Transverse colon (tissue), 4 donors: ENCODE results near the gene ALDH3B2. TPM values are rescaled to one million over a fixed set of nuclear protein-coding genes. Genes with fewer than 3 reads are reported as not detected.

Experiments
- DNase-seq: peaks from one replicate; pipeline ENCODE4 v3.0.0-alpha.2; 2019
- H3K27ac ChIP-seq, 4 donors: fragments of 200-600 bp; sonication (generic); 2 replicates each; pipeline ENCODE4 v1.5.1; 2016 to 2018; ENCODE audit warnings: inconsistent platforms in 4 of 4
- H3K27me3 ChIP-seq: fragments of 200-600 bp; sonication (generic); 2 replicates; pipeline ENCODE4 v1.5.1; 2017; ENCODE audit warnings: inconsistent platforms
- H3K36me3 ChIP-seq, 4 donors: fragments of 200-600 bp; sonication (generic); 2 replicates each; pipeline ENCODE4 v1.5.1; 2017 to 2019; ENCODE audit warnings: inconsistent platforms in 4 of 4
- H3K4me1 ChIP-seq, 4 donors: fragments of 200-600 bp; sonication (generic); 2 replicates each; pipeline ENCODE4 v1.5.1; 2017 to 2020; ENCODE audit warnings: inconsistent platforms in 4 of 4
- H3K4me3 ChIP-seq, 4 donors: fragments of 200-600 bp; sonication (generic); 1 replicate in 1 of 4; 2 replicates in 3 of 4; pipeline versions ENCODE4 v1.5.1 to v1.6.1; 2017 to 2019; ENCODE audit warnings: inconsistent platforms in 4 of 4
- H3K9me3 ChIP-seq, 2 donors: fragments of 200-600 bp; sonication (generic); 2 replicates each; pipeline ENCODE4 v1.5.1; 2017 to 2019; ENCODE audit warnings: inconsistent platforms in 2 of 2
- EP300 ChIP-seq: sonication (generic); formaldehyde crosslinking; IDR thresholded peaks from one replicate; pipeline ENCODE4 v1.6.1; 2017; ENCODE audit warnings: antibody characterized with exemption, low read depth
- POLR2A ChIP-seq: fragments of 450-650 bp; IDR thresholded peaks from one replicate; pipeline ENCODE4 v1.6.1; 2016; ENCODE audit warnings: antibody characterized with exemption, mild to moderate bottlenecking, moderate library complexity
- POLR2AphosphoS5 ChIP-seq, 3 donors: sonication (generic); formaldehyde crosslinking; IDR thresholded peaks; one replicate each; pipeline ENCODE4 v1.6.1; 2016; ENCODE audit warnings: antibody characterized with exemption in 3 of 3
- WGBS, 2 donors: methylation state at CpG; one replicate each; pipeline ENCODE4 v1.1.5; 2018; ENCODE audit warnings: low coverage in 1 of 2; 5-methylcytosine and 5-hydroxymethylcytosine counted together
- in situ Hi-C, 4 donors: fragments of 200-750 bp; cut with MboI; loops; one replicate each; pipeline versions ENCODE4 v1.15.0 to v1.15.1; 2017; ENCODE audit warnings: low sequenced_read_pairs in 3 of 4, low pct_ligation_motif_present in 1 of 4, low pct_unique_long_range_greater_than_20kb in 1 of 4
- intact Hi-C: fragments of 100-400 bp; cut with DNase I; formaldehyde crosslinking; loops from one replicate; pipeline ENCODE4 v1.15.1; 2023; ENCODE audit warnings: low total_unique reads
- total RNA-seq, 4 donors: library from RNA; depleted of rRNA; stranded (reverse); fragments of >200 nt; gene quantifications; one replicate each; pipeline ENCODE4 v1.1.0, GENCODE V29; 2016
- TF ChIP-seq, protein P1 (sequence below), 5 experiments: fragments of 200-600 bp in 3 of 5; fragments of 450-650 bp in 2 of 5; sonication (generic) in 3 of 5; IDR thresholded peaks; 1 replicate in 2 of 5; 2 replicates in 3 of 5; pipeline ENCODE4 v1.5.1; 2016 to 2017; ENCODE audit warnings: antibody characterized with exemption in 5 of 5, inconsistent platforms in 3 of 5, mild to moderate bottlenecking in 2 of 5, moderate library complexity in 1 of 5

ALDH3B2 gene
- total RNA-seq, 4 donors from 2014 or later: 13.8 TPM; not detected in 3

DNA sequence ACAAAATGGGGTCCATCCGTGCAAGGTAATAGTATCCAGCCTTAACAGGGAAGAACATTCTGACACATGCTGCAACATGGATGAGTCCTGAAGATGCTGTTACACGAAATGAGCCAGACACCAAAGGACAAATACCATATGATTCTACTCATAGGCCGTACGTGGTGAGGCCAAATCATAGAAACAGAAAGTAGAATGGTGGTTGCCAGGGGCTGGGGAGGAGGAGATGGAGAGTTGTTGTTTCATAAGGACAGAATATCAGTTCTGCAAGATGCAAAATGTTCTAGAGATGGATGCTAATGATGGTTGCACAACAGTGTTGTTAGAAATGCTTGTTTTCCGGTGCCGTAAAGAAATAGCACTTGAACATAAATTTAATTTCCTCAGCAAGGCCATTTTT, 37.5 kb downstream of the ALDH3B2 start:
- intact Hi-C loops: no loop called here
- Histone ChIP-seq H3K9me3 (no peaks in the 10 kb centered on the region), H3K4me1 (peaks cover 0 to 19% (median 12%) of the 10 kb centered on the region in 4 donors), H3K4me3 (no peak overlapping the region), H3K27ac (peak overlapping the region in 1 of 4 donors; percentile 46), H3K27me3 (peaks cover 5% of the 10 kb centered on the region), H3K36me3 (no peaks in the 10 kb centered on the region)
- in situ Hi-C loops: no loop called here
- DNase-seq: no peak
- TF ChIP-seq POLR2A (no peak), POLR2AphosphoS5 (IDR thresholded peaks at IDR 0.05) (no peak), EP300 (no peak)
- TF ChIP-seq, protein P1, sequence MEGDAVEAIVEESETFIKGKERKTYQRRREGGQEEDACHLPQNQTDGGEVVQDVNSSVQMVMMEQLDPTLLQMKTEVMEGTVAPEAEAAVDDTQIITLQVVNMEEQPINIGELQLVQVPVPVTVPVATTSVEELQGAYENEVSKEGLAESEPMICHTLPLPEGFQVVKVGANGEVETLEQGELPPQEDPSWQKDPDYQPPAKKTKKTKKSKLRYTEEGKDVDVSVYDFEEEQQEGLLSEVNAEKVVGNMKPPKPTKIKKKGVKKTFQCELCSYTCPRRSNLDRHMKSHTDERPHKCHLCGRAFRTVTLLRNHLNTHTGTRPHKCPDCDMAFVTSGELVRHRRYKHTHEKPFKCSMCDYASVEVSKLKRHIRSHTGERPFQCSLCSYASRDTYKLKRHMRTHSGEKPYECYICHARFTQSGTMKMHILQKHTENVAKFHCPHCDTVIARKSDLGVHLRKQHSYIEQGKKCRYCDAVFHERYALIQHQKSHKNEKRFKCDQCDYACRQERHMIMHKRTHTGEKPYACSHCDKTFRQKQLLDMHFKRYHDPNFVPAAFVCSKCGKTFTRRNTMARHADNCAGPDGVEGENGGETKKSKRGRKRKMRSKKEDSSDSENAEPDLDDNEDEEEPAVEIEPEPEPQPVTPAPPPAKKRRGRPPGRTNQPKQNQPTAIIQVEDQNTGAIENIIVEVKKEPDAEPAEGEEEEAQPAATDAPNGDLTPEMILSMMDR (IDR thresholded peaks at IDR 0.05): no peak
- WGBS, 2 donors: 74 to 83% methylated on average over 4 to 6 of the region's 6 CpGs

DNA sequence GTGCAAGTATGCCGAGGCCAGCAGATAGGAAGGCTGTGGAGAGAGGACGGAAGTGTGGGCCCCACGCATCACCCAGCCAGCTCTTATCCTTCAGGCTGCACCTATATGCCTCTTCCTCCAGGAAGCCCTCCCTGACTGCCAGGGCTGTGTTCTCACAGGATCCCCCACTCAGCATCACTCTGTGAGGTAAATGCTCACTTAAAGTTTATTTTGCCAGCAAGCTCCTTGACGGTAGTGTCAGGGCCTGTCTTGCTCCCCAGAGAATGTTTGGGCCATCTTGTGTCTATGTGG, 39.2 kb downstream of the ALDH3B2 start:
- H3K36me3 ChIP-seq: no peaks in the 10 kb centered on the region
- H3K27me3 ChIP-seq: peaks cover 1% of the 10 kb centered on the region
- in situ Hi-C loops: no loop called here
- H3K9me3 ChIP-seq: no peaks in the 10 kb centered on the region
- no peak for DNase-seq
- H3K27ac ChIP-seq: peak overlapping the region in 1 of 4 donors; percentile 53
- TF ChIP-seq EP300: no peak
- WGBS, 2 donors: 90% methylated on average over 4 of the region's 4 CpGs; no CpG with 5 or more reads in 1 of the 2 donors
- intact Hi-C loops: no loop called here
- peaks cover 9 to 32% (median 25%) of the 10 kb centered on the region in 4 donors for H3K4me1 ChIP-seq
- no peak overlapping the region for H3K4me3 ChIP-seq

DNA sequence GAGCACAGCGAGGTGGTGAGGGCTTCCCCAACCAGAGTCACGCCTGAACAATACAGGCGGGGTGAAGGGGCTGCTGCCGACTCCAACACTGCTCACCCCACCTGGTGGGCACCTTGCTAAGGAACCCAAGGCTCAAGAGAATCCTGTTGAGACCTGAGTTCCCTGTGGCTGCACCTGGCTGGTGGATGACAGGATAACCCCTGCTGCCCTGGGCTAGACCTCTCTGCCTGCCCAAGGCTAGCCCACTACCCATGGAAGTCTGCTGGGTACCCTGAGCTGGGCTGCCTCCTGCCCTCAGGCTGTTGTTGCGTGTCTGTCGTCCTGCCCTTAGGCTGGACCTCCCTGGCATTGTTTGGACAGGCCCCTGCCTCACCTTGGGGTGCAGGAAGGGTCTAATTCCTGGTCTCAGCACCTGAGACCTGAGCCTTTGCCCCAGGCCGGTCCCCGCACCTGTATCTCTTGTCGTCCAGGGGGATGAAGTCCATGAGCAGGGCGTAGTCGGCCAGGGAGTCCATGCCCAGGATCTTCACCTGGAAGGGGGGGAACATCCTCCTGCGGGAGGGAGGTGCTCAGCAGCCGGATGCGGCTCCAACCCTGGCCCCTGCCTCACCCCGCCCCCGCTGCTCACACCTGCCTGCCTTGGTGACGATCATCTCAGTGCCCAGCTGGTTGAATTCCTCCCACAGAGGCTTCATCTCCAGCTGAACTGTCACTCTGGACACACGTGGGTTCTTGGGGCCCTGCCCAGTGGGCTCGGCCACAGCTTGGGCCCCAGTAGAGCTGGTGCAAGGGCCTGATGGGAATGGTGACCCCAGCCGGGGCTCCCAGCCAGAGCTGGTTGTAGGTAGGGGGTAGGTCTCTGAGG, 39.8 kb downstream of the ALDH3B2 start:
- Histone ChIP-seq H3K4me1 (peaks cover 9 to 32% (median 25%) of the 10 kb centered on the region in 4 donors), H3K27ac (peak overlapping the region in 2 of 4 donors; percentile 30 to 91), H3K36me3 (no peaks in the 10 kb centered on the region), H3K27me3 (no peaks in the 10 kb centered on the region), H3K9me3 (no peaks in the 10 kb centered on the region), H3K4me3 (no peak overlapping the region)
- intact Hi-C loops (no loop called here), in situ Hi-C loops (no loop called here)
- TF ChIP-seq POLR2AphosphoS5 (IDR thresholded peaks at IDR 0.05) (peak in 1 of 3 donors; percentile 62), POLR2A (peak; percentile 60), EP300 (no peak)
- TF ChIP-seq, protein P1 (IDR thresholded peaks at IDR 0.05): no peak
- no peak for DNase-seq
- WGBS, 2 donors: 77% methylated on average over 19 of the region's 20 CpGs; no CpG with 5 or more reads in 1 of the 2 donors

DNA sequence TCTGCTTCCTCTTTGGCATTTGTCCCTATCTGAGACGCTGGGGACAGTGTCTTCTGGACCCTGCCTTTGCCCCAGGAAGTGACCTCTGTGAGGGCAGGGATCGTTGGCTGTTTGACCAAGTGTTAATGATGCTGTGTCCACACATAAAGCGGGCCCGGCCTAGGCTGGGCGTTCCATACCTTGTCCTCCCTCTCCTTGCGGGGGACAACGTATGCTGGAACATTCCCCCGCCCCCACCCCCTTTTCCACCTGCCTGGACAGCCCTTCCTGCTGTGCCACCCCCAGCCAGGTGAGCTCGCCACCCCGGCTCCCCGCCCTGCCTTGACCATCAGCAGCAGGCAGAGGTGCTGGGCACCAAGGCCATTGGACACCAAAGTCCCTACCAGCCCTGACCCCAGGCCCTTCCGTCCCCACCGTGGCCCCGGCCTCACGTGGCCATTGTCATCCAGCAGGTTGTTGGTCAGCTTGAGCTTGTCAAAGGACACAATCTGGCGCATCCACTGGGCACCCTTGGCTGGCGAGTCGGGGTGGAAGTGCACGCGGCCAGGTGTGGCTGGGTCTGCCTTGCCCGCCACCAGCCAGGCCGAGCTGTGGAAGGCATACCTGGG, 40.6 kb downstream of the ALDH3B2 start:
- 72% methylated on average over 16 of the region's 22 CpGs; no CpG with 5 or more reads in 1 of the 2 donors for WGBS, 2 donors
- peak in 1 of 3 donors; percentile 67 for TF ChIP-seq POLR2AphosphoS5 (IDR thresholded peaks at IDR 0.05)
- TF ChIP-seq, protein P1 (IDR thresholded peaks at IDR 0.05): no peak
- TF ChIP-seq POLR2A: peak; percentile 42
- TF ChIP-seq EP300: peak; percentile 34
- DNase-seq: no peak
- Histone ChIP-seq H3K27ac (peak overlapping the region in 2 of 4 donors; percentile 91 to 96), H3K4me3 (no peak overlapping the region), H3K4me1 (peaks cover 9 to 38% (median 31%) of the 10 kb centered on the region in 4 donors), H3K9me3 (no peaks in the 10 kb centered on the region), H3K36me3 (no peaks in the 10 kb centered on the region), H3K27me3 (no peaks in the 10 kb centered on the region)
- intact Hi-C loops (no loop called here), in situ Hi-C loops (no loop called here)
